H7 (cell line): ENCODE results near the gene DLST. TPM values are rescaled to one million over a fixed set of nuclear protein-coding genes. Genes with fewer than 3 reads are reported as not detected.

Source experiments
- DNase-seq: peaks from one replicate; pipeline ENCODE4 v3.0.0; 2012
- H3K27me3 ChIP-seq: 2 replicates; pipeline ENCODE4 v1.6.0; 2011; ENCODE audit warnings: mild to moderate bottlenecking, low read length; ENCODE audit not compliant: control insufficient read depth, insufficient read depth
- H3K36me3 ChIP-seq: replicated peaks from 2 replicates; pipeline ENCODE4 v1.5.1; 2011; ENCODE audit warnings: low read length; ENCODE audit not compliant: control insufficient read depth, insufficient read depth
- H3K4me3 ChIP-seq: 2 replicates; pipeline ENCODE4 v1.5.1; 2011; ENCODE audit warnings: low read depth, mild to moderate bottlenecking, control low read depth, low read length, moderate library complexity; ENCODE audit not compliant: insufficient read depth
- total RNA-seq: library from RNA; depleted of rRNA; stranded (reverse); fragments of >200 nt; shearing (Covaris generic); gene quantifications from 2 replicates; pipeline ENCODE4 v1.2.3, GENCODE V29; 2014

The DLST gene
- total RNA-seq, 1 experiment from 2014 or later = 71.0 TPM

DNA sequence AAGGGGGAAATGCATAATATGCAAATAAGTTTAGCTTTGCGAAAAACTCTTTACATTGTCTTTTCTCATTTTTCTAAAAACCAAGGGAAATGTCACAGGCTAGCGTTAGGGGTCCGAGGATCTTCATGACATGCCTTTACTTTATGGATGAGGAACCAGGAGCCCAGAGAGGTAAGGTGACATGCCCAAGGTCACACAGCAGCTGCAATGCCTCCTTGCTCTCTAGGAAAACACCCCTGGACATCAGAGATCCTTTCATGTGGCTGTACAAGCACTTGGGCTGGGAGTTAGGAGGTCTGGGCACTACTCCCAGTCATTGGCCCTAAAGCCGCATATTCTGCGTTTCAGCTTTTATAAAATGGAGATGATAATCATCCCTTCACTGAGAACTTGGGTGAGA, 6.5 kb upstream of the DLST start:
- DNase-seq = no peak
- Histone ChIP-seq H3K36me3 (no peaks in the 10 kb centered on the region), H3K27me3 (no peaks in the 10 kb centered on the region), H3K4me3 (no peak overlapping the region)

DNA sequence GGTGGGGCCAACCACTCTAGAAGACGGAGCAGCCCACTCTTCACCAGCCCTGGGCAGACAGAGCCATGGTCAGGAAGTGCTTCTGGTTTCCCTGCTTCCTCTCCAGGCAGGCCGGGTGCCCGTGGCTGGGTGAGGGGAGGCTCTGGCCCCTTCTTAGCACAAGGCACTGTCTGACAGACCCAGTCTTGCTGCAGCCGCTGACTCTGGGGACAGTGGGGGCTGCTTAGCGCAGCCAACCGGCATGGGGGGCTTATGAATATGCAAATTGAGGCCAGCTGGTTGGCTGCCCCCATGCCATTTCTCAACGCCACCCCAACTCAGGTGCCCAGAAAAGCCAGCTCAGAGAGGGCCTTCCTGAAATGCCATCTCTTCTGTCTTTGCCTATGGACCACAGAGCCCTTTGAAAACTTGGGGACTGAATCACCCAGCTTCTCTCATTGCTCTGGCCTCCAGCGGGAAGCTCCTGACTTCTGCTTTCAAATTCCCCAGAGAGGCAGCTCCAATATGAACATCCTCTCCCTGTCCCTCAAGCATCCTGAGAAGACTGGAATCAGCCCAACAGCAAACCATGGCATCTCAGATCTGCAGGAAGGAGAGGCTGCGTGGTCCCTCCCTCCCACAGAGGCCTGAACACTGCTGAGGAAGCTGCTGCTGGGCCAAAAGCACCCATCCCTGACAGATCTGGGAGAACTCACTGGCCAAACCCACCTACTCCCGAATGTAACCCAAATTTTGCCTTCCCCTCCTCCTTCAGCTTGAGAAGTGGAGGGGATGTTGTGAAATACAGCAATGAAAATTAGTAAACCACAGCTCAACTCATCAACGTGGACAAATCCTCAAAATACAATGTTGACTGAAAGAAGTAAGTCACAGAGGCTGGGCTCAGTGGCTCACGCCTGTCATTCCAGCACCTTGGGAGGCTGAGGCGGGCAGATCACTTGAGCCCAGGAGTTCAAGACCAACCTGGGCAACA, 5.5 kb upstream of the DLST start, which contains the start of gene PROX2:
Gene PROX2 (minus strand): TSS at position 205 of the 973 bp plus-strand sequence. CDS start 12,311 bp downstream, outside the sequence.
- H3K27me3 ChIP-seq = no peaks in the 10 kb centered on the region
- H3K36me3 ChIP-seq = no peaks in the 10 kb centered on the region
- peak; percentile 57 for DNase-seq
- no peak within 1 kb of the TSS for H3K4me3 ChIP-seq

DNA sequence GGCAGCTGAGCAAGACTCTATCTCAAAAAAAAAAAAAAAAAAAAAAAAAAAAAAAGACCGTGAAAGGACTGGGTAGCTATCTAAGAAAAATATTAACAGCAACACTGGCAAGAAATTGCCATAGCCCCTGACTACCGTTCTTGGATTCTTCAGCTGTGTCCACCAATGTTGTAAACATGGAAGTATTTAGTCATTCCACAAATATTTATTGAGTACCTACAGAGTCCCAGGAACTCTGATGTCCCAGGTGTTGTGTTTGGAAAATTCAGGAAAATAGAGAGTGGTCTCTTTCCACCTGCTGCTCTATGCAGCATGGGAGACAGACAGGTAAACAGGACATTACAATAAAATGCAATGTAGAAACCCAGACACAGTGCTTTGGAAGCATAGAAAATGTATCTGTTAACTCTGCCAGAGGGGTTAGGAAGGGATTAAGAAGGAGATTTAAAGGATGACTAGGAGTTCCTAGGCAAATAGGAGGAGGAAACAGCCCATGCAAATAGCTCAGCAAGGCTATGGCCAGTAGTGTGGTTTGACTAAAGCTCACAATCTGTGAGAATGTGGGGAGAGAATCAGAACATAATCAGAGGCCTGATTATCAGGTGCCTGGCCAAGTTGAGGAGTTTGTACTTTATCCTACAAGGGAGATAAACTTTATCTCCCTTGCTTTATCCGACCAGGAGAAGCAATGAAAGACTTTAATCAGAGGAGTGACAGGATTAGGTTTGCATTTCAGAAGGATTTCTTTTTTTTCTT, 2.1 kb upstream of the DLST start:
- DNase-seq = no peak
- H3K36me3 ChIP-seq = no peaks in the 10 kb centered on the region
- H3K4me3 ChIP-seq = no peak overlapping the region
- no peaks in the 10 kb centered on the region for H3K27me3 ChIP-seq

DNA sequence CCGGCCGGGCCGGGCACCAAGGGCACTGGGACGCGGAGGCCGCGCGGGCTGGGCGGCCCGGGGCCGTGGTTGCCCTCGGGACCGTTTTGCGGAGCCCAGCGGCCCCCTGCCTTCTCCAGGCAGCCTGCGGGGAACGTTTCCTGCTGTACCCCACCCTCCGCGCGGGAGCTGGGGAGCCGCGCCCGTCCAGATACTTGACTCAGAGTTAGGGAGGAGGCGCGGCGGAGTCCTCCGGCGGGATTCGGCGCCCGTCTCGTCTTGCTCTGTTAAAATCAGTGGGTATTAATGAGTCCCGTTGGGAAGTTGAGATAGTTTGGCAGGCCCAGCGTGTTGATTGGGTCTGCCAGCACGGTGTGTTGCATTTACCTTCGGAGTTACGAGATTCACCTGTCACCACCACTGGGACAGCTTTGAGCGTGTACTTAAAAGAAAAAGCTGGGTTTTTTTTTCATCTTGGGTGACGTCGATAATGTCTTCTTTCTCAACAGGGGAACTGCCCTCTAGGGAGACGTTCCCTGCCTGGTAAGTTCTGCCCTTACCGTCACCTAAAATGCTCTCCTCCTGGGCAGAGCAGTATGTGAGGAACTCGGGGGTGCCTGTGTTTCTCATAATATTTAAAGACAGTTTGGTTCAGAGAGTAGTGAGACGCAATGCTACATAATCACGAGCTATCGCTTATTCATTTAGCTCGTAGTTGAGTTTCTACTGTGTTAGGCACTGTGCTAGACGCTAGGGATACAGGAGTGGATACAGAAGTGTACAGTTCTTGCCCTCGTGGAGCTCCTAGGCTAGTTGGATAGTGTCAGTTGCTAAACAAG, 596 bp downstream of the DLST start:
- Histone ChIP-seq H3K4me3 (peak overlapping the region; percentile 84), H3K27me3 (no peaks in the 10 kb centered on the region), H3K36me3 (no peaks in the 10 kb centered on the region; the same call in 1 of the 2 replicates)
- DNase-seq = peak; percentile 81

DNA sequence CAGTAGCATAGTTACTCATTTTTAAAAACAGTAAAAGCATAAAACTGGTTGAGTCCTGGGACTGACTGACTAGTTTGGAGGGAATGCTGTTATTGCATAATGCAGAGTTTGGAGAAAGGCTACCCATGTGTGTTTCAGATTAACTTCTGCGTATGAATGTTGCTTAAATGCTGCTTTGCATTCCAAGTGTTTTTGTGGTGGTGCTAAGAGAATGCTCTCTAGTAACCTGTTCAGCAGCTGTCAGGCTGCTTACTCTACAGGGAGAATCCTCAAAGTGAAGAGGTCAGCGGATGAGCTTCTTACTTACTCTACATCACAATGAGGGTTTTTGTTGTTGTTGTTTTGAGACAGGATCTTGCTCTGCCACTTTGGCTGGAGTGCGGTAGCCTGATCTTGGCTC, 4.3 kb downstream of the DLST start:
- H3K27me3 ChIP-seq = no peaks in the 10 kb centered on the region
- peak; percentile 80 for DNase-seq
- H3K36me3 ChIP-seq = peaks cover 9% of the 10 kb centered on the region
- no peak overlapping the region for H3K4me3 ChIP-seq

- H3K4me3 ChIP-seq = no peak overlapping the region
- no peaks in the 10 kb centered on the region for H3K27me3 ChIP-seq
- H3K36me3 ChIP-seq = peaks cover 27% of the 10 kb centered on the region
- no peak for DNase-seq
Measured at GRCh38 chr14:74888164-74889158, 6.7 kb downstream of the DLST start.

- H3K4me3 ChIP-seq = no peak overlapping the region
- no peak for DNase-seq
- peaks cover 36% of the 10 kb centered on the region for H3K36me3 ChIP-seq
- H3K27me3 ChIP-seq = no peaks in the 10 kb centered on the region
Measured at GRCh38 chr14:74890262-74890661, 8.5 kb downstream of the DLST start.

GRCh38 chr14:74891870-74892269, 10.2 kb downstream of the DLST start:
- no peak for DNase-seq
- no peaks in the 10 kb centered on the region for H3K27me3 ChIP-seq
- H3K4me3 ChIP-seq = no peak overlapping the region
- H3K36me3 ChIP-seq = peaks cover 47% of the 10 kb centered on the region

DNA sequence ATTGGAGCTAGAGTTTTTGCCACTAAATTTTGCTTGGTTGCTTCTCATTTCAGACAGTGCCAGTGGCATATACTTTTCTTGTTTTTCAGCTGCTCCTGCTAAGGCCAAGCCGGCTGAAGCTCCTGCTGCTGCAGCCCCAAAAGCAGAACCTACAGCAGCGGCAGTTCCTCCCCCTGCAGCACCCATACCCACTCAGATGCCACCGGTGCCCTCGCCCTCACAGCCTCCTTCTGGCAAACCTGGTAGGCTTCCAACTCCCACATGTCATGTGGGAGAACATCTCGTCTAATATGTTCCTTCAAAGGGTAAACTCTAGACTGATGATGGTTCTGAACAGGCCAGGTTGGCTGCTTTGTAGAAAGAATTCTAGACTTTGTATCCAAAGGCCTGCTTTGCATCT, 11.0 kb downstream of the DLST start:
- DNase-seq = no peak
- Histone ChIP-seq H3K36me3 (peaks cover 53% of the 10 kb centered on the region), H3K4me3 (no peak overlapping the region), H3K27me3 (no peaks in the 10 kb centered on the region)

- Histone ChIP-seq H3K4me3 (no peak overlapping the region), H3K36me3 (peaks cover 60% of the 10 kb centered on the region), H3K27me3 (no peaks in the 10 kb centered on the region)
- DNase-seq = no peak
Measured at GRCh38 chr14:74893614-74894091, 11.9 kb downstream of the DLST start.

- peaks cover 75% of the 10 kb centered on the region for H3K36me3 ChIP-seq
- H3K4me3 ChIP-seq = no peak overlapping the region
- no peaks in the 10 kb centered on the region for H3K27me3 ChIP-seq
- no peak for DNase-seq
Measured at GRCh38 chr14:74896400-74896799, 14.7 kb downstream of the DLST start.

DNA sequence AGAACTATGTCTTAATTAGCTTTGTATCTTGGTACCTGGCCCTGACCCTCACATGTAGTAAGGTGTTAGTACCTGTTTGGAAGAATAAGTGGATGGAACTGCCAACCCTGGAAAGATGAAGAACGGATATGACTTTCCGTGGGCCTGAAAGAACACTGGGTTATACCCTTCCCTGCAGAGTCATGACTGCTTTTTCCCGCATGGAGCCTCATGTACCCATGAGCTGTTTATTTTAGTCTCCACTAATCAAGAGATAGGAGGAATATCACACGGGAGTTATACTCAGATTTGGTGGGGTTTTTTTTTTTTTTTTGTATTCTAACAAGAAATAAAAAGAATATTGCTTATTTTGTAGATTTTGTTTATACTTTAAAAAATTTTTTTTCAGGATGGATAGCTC, 15.9 kb downstream of the DLST start:
- Histone ChIP-seq H3K4me3 (no peak overlapping the region), H3K36me3 (peaks cover 74% of the 10 kb centered on the region), H3K27me3 (no peaks in the 10 kb centered on the region)
- DNase-seq = no peak

- H3K36me3 ChIP-seq = peaks cover 74% of the 10 kb centered on the region
- no peak overlapping the region for H3K4me3 ChIP-seq
- DNase-seq = no peak
- H3K27me3 ChIP-seq = no peaks in the 10 kb centered on the region
Measured at GRCh38 chr14:74898083-74898482, 16.4 kb downstream of the DLST start.
